HG02610 (cell line): Measurements from ENCODE around the gene ONECUT3.

Experiments used
- ATAC-seq: cut with Tn5 transposase; IDR thresholded peaks from one replicate; pipeline ENCODE4 v1.9.1; 2021; ENCODE audit warnings: mild to moderate bottlenecking, moderate library complexity; ENCODE audit not compliant: unreplicated experiment

ONECUT3 gene

DNA sequence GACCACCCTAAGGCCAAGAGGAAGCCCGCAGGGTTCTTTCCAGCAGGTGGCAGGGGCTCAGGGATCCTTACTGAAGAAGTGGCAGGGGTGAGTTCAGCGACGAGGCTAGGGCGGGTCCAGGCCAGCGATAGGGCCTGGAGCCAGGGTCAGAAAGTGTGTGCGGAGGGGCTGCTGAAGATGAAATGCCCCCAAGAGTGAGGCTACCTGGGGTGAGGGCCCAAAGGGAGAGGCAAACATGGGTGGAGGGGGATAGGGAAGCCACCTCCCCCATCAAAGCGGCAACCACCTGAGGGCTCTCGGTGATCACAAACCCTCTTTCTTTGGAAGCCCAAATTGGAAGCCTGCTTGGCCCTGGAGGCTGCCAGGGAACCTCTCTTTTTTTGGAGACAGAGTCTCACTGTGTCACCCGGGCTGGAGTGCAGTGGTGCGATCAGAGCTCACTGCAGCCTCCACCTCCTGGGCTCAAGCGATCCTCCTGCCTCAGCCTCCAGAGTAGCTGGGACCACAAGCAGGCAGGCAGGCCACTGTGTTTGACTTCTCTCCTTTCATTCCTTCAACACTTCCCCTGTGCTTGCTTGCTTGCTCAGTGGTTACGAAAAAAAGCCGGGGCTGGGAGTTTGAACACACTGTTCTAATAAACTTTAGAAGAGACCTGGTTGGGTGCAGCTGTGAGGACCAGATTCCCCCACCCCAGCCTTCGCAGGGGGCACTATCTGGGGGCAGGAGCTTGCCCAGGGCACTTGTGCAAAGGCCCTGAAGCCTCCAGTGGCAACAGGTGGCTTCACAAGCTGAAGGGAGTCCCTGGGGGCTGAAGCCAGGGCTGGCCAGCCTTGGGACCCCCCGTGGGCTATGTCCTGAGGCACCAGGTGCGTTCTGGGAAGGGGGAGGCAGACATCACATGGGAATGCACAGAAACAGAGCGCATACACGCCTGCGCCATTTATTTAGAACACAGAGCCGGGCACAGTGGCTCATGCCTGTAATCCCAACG, 60.2 kb downstream of the ONECUT3 start:
- no peak for ATAC-seq

DNA sequence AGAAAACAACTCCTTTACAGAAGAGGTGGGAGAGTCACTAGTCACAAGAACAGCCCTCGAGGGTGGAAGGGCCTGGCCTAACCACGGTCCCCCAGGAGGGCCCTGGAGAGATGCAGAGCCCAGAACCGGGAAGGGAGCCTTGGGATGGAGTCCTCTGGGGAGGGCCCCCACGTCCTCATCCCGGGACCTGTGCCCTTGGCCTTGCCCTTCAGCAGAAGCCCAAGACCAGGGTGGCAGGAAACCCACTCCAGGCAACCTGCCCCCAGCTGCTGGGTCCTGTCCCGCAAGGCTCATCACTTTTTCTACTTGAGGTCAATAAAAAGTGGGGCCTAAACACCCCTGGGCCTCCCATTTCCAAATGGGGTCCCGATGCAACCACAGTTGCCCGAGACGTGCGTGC, 61.1 kb downstream of the ONECUT3 start:
- no peak for ATAC-seq

DNA sequence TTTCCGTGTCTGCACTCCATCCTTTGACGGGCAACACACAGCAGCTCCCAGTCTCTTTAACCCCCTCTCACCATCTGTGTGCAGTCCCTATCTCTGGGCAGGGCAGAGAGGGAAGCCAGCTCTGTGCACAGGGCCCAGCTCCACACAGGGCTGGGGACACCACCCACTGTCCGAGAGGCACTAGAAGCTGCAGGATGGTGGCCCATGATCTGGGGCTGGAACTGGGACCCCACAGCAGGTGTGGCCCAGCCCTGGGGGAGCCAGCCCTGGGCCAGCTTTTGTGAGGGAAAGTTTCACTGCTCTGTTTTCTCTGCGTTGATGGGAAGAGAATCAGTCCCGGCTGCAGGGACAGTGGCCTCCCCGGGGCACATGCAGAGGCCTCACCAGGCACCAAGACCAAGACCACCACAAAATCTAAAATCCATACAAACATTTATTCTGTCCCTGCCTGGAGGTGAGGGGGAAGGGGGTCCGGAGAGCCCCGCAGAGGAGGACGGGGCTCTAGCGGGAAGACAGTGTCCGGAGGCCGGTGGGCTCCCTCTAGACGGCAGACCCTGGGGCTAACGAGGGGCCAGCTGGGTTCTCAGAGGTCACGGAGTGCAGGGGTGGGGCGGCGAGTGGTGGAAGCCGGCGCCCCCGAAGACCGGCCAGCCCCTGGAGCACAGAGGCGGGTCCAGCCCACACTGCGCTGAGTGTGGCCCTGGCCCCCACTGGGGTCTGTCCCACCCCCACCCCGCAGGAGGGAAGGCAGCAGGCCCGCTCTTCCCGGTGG, 61.7 kb downstream of the ONECUT3 start:
- no peak for ATAC-seq

DNA sequence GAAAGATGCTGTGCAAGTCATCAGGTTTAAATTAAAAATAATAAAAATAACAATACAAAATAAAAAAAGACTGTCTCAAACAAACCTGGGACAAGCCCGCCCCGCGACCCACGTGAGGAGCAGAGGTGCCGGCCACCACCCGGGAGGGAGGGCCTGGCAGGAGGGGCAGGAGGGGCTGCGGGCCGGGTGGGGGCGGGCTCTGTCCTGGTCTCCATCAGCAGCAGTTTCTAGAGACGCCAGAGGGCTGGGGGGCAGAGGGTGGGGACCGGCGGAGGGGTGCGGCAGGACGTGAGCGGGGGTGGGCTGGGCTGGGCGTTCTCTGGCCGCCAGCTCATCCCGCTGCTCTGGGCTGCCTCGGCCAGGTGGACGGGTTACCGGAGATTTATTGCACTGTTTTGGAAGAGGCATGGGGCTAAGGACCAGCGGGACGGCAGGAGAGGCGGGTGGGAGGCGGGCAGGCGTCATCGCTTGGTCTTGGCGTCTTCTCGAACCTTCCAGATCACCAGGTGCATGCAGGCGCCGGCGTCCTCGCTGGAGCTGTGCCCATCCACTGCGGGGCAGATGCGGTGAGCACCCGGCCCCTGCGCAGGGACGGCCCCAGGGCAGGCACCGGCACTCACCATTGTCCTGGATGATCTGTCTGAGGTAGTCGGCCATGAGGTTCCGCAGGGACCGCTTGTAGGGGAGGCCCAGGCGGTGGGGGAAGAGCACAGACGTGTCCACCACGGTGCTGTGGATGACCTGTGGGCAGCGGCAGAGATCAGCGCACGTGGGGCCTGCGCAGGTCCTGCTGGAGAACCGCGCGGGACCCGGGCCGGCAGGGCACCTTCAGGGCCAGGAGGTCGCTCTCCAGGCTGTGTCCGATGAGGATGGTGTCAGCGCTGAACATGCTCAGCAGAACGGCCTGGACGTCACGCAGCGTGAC, 62.6 kb downstream of the ONECUT3 start:
- ATAC-seq = no peak

DNA sequence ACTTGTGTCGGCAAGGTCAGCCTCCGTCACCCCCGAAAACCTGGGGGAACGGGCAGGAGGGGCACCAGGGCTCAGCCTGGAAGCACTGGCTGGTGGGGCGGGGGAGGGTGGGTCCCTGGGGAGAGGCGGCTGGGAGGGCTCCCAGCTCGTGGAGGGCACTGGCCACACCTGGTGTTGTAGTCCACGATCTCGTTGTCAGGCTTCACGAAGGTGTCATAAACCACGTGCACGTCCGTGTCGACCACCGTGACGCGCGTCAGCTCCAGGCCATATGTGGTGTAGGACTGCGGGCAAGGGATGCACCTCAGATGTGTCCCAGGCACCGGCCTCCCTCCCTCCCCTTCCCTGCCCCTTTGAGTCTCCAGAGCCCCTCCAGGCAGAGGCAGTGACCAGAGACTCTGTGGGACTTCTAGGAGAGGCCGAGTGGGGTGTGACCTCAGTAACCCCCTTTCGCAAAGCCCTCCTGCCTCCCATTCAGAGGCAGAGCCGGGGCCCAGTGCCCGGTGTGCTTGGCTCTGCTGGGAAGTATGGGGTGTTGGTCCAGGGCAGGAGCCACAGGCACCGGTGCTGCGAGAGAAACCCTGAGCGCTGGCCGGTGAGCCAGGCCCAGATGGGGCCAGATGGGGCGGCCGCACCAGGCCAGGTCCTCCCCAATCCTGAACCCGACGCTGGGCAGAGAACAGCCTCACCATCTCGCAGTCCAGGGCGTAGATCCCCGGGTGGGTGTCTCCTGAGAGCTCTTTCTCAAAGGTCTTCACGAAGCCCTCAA, 63.4 kb downstream of the ONECUT3 start:
- ATAC-seq = no peak

DNA sequence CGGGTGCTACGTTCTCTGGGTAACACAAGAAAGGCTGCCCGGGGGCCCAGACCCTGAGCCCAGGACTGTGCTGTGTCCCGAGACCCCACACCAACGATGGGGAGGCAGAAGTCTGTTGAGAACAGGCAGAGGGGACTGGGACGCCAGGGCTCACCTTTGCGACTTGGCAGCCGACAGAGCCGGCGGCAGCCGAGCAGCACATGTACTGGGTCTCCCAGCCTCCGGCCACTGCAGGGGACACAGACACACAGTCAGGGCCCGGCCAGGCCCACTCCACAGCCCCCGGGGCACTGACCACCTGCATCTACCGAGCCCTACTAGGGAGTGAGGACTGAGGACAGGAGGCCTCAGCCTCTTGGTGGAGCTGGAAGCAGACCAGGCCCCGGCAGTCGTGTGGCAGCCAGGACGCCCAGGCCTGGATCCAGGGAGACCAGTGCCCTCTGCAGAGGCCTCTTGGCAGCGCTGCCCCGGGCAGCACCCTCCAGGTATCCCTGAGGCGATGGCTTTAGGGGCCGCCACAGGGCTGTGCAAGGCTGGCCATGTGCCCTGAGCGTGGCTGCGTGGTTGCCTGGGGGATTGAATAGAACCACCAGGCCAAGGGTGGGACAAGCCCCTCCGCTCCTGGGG, 64.4 kb downstream of the ONECUT3 start:
- no peak for ATAC-seq

DNA sequence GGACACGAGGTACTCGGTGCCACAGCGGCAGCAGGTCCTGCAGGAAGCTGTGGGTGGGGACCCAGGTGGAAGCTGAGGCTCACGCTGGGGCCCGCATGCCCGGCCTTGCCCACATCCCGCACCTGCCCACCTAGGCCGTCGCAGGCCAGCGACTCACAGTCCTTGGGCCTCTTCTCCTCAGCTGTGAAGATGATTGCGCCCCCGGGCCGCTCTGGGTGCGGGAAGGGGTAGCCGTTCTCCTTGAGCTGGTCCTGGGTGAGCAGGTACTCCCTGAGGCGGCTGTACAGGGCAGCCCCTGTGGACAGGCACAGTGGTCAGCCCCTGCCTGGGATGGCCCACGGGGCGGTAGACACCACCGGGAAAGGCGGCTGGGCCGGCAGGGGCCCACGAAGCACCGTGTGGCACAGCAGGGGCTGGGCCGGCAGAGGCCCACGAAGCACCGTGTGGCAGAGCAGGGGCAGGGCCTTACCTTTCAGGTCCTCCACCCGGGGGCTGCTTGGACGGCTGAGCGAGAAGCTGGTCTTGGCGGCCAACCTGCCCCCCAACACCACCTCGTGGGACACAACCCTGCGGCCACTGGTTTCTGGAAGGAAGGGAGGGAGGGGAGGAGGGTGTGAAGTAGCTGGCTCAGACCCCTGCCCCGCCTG, 65.4 kb downstream of the ONECUT3 start:
- no peak for ATAC-seq

DNA sequence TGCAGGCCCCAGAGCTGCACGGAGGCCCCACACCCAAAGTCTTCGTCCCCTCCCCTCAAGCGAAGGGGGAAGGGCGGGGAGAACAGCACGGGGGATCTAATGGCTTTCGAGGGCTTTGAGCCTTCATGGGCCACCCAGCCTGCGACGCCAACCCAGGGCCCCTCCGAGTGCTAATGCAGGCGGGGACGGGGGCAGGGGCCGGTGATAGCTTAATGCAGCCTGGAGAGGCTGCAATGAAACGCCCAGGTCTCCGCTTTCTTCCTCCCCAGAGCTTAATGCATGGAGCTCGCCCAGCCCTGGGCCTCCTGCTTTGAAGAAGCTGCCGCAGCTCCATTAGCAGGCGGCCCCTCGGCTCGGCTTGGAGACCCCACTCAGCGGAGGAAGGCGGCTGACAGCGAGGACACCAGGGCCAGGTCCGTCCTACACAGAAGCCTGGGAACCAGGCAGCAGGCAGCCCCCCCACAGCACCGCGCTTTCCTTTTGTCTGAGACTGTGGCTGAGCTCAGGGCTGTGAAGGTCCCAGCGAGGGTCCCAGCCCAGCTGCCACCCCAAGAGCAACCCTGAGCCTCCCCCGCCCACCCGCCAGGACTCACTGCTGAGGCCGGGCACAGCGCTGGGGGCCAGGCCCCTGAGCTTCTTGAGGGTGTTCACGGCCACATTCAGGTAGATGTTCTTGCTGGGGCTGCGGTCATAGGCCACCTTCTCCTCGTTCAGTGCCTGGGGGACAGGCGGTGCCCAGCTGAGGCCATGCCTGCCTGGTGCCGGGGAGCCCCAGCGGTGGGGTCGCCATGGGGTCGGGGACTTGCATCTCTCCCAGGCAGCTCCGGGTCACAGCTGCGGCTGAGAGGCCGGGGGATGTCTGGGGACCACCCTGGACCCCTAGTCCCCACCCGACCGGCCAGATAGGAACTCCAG, 66.3 kb downstream of the ONECUT3 start:
- no peak for ATAC-seq

DNA sequence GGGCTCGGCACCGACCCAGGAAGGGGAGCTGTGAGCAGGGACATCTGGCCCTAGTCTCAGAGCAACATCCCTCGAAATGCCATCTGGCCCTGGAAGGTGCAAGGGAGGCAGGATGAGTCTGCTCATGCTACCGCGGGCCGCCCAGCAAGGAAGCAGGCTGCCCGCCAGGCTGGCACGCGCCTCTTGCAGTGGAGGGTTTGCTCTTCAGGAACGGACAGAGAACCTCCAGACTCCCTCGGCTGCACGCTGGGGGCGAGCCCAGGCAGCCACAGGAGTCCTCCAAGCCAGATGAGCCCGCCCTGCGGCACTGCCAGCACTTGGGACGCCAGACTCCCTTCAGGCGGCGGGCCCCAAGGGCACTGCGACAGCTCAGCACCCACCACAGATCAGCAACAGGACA, 68.9 kb downstream of the ONECUT3 start:
- ATAC-seq = no peak

DNA sequence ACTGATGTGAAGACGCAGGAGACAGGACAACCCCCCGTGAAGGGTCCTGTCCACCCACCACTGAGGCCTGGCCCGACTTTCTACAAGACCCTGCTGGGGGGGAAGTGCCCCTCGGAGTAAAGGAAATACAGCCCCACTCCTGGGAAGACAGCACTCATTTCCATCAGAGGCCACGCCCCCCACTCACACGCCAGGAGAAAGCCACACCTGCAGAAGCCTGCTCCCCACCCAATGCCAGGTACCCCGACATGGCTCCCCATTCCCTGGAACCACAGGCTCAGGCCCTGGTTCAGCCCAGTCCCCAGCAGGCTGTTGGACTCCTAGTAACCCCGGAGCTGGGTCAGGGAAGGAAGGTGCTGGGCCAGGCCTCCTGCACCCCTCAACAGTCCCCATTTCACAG, 69.7 kb downstream of the ONECUT3 start:
- ATAC-seq = no peak

DNA sequence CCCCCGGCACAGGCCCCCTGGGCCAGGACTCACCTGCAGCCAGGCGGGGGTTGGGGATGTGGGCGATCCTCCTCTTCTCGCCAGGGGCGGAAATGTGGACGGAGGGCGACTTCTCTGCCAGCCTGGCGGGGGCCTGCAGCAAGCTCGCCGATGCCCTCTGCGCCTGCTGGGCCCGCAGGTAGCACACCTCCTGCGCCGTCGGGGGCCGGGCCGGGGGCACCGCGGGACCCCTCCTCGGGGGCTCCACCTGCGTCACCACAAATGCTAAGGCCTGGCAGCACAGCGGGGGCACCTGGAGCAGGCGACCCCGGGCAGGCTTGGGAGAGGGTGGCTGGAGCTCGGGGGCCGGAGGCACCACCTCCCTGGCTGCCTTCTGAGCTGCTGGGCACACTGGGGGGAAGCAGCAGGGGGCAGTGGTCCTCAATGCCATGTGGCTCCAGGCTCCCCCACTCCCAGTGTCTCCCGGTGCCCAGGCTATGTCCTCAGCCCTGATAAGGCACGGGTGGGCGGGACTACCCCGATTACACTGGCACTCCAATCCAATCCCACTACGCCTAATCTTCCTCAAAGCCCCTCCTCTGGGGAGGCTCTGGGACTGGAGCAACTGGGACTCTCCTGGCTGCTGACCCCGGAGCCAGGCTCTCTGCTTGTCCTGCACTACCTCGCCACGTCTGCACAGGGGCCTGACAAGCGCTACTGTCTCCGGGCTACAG, 70.4 kb downstream of the ONECUT3 start:
- no peak for ATAC-seq

DNA sequence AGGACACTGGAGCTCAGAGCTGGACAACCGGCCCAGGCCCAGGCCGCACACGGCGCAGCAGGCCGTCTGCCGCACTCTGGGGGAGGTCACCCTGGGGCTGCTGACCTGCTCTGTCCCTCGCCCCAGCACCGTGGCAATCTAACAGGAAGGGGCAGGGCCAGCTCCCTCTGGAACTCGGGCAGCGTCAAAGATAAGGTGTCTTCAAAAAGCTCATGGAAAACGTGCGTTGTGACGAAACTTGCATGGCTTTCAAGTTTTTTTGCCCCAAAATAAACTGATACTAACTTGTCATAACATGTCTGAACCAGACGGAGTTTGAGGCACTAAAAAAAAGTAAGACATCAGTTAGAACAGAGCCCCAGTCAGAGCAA, 70.9 kb downstream of the ONECUT3 start:
- ATAC-seq = no peak

DNA sequence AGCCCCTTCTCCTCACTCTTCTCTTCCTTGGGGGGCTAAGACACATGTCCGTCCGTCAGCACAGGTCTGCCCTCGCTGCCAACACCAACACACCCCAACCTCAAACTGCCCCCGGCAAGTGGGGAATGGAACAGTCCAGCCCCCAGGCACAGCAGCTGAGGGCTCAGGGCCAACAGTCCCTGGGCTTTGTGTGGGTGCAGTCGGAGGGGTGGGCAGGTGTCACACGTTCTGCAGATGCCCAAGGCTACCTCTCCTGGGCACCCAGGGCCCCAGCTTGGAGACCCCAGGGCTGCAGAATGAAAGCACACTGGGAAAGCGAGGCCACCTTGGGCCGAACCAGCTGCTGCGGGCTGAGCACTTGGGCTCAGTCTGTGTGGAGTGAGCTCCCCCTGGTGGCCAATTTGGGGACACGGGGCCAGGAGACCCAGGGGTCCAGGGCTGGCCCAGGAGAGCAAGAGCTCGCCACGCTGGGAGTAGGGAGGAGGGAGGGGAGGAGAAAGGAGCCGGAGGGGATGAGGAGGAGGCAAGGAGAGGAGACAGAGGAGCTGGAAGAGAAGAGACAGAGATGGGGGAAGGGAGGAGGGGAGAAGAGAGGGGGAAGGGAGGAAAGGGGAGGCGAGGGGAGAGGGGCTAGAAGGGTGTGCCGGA, 72.7 kb downstream of the ONECUT3 start:
- no peak for ATAC-seq

DNA sequence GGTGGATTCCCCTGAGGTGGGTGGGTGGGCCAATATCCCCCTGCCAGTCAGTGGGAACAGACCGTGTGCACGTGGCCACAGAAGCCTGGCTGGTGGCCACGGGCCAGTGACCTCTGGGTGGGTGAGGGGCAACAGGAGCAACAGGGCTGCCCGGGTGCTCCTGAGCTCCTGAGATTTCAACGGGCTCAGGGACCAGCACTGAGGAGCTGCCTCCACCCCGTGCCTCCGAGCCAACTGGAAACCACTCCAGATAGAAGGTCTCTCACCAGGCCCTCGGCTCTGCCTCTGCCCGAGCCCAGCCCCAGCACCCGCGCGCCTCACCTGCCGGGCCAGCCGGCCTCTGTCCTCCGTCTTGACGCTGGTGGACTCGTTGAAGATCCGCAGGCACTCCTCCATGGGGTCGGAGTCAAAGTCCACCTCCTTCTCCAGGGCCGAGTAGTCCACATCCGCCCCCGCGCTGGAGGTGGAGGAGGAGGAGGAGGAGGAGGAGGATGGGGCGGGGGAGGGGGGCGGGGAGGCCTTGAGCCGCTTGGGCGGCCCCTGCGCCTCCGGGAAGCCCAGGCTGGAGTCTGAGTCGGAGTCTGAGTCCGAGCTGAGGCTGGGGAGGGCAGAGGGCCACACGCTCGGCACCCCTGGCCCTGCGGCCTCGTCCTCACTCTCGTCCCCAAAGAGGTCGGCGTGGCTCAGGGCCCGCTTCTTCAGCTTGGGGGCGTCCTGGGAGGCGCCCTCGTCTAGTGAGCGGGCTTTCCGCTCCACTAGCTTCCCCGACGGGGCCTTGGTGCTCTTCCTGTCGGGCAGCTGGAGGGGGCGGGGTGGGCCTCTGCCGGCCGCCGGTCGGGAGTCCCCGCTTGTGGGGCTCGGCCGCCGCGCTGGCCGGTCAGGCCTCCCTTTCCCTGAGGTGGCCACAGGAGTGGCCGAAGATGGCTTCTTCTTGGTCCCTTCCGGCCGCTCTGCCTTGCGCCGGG, 73.5 kb downstream of the ONECUT3 start:
- no peak for ATAC-seq

DNA sequence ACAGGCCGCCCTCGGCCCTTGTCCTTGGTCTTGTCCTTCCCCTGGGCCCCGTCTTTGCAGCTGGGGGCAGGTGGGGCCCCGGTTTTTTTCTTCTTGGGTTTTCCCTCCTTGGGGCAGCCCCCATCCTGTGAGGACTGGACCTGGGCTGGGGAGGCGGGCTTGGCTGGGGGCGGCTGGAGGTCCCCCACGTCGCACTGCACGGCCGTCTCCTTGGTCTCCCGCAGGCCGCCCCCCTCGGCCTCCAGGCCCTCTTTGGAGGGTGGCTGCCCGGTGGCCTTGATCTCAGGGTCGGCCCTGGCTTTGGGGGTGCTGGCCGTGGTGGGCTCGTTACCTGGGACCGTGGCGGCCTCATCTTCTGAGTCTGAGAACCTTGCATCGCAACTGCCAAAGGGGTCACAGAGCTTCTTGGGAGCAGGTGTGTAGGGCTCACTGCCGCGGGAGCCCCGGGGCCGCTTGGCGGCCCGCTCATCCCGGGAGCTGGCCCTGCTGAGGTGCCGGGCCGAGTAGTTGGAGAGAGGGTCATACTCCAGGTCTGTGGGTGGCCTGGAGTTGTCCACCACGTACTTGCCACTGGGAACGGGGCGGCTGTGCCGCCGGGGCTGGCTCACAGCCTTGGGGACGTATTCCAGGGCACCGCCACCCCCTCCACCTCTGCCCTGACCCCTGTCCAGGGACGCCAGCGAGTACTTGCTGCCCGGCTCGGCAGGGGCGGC, 74.4 kb downstream of the ONECUT3 start:
- ATAC-seq = no peak
